ENCODE measurements around the gene LRSAM1. TPM values are rescaled to one million over a fixed set of nuclear protein-coding genes. Genes with fewer than 3 reads are reported as not detected.

LRSAM1 gene
- total and polyA plus RNA-seq, 2 of the 8 experiments (the other 6 are each of a cell fraction or from before 2014, with no cell fraction given) = 9.7 to 18.3 TPM

DNA sequence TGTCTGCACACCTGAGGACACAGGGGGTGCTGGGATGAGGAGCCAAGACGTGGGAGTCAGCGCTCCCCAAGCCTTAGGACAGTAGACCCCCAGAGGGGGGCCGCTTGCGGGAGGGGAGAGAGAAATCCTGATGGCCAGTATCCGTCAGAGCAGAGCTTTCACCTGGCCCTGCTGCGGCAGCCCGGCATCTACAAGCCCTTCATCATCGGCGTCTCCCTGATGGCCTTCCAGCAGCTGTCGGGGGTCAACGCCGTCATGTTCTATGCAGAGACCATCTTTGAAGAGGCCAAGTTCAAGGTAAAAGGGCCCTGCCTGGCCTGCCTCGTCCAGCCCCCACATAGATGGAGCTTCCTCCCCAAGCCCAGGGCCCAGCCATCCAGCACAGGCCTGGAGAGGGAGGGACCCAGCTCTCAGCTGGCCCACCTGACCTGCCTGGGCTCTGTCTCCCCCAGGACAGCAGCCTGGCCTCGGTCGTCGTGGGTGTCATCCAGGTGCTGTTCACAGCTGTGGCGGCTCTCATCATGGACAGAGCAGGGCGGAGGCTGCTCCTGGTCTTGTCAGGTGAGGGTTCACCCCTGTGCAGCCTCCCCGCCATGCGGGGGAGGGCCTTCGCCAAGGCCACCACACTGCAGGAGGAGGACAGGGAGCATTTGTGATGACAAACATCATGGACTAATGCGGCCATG lies 47.7 kb upstream of the LRSAM1 start (continued):
- TF ChIP-seq CHD7 (IDR thresholded peaks at IDR 0.05; ENCODE audit: insufficient replicate concordance, low read length) (no peak), POLR2AphosphoS5 (IDR thresholded peaks at IDR 0.05; ENCODE audit: low read depth, low read length) (no peak), JUN (IDR thresholded peaks at IDR 0.05; ENCODE audit: low read depth, low read length) (no peak), ASH2L (IDR thresholded peaks at IDR 0.05; ENCODE audit: low read length) (no peak), TEAD4 (IDR thresholded peaks at IDR 0.05; ENCODE audit: low read depth, low read length) (no peak), TCF12 (IDR thresholded peaks at IDR 0.05; ENCODE audit: low read depth, low read length) (no peak), TAF7 (optimal IDR thresholded peaks at IDR 0.05; ENCODE audit: borderline replicate concordance, low read depth, low read length) (no peak), FOSL1 (IDR thresholded peaks at IDR 0.05; ENCODE audit: insufficient read depth, low read depth, low read length) (no peak)

All from H1 (cell line).